ENCODE measurements around the gene HSD17B2.
A peak's percentile ranks its signal among the peaks of the same experiment; 100 is the strongest.

HSD17B2 gene

DNA sequence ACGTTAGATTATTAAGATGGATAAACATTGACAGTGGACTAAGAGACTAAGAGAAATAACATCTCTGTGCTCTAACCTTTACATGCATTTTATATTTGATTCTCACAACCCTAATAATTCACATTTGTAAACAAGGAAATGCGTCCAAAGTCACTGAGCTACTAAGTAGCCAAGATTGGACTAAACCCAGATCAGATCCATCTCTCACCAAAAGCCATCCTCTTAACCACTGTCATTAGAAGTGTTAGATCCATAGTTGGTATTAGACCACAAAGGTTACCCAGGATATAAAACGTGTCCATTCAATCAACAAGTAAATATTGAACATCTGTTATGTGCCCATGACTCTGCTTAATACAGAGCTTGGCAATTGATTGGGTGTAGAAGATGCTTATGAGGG lies 5.2 kb downstream of the HSD17B2 start:
- no peak for TF ChIP-seq CTCF (IDR thresholded peaks at IDR 0.05; ENCODE audit: low read depth, low read length)
- DNase-seq (ENCODE audit: low read depth in 2 of 2): no peak
- H3K4me3 ChIP-seq (replicated peaks in 1 of 2; ENCODE audit: low read depth in 2 of 2, low read length in 2 of 2): no peak overlapping the region

- H3K4me3 ChIP-seq (replicated peaks in 1 of 2; ENCODE audit: low read depth in 2 of 2, low read length in 2 of 2): no peak overlapping the region
- DNase-seq (ENCODE audit: low read depth in 2 of 2): no peak
- no peak for TF ChIP-seq CTCF (IDR thresholded peaks at IDR 0.05; ENCODE audit: low read depth, low read length)
Measured at GRCh38 chr16:82041542-82041941, 6.5 kb downstream of the HSD17B2 start.

- DNase-seq (ENCODE audit: low read depth in 2 of 2): no peak
- no peak for TF ChIP-seq CTCF (IDR thresholded peaks at IDR 0.05; ENCODE audit: low read depth, low read length)
- H3K4me3 ChIP-seq (replicated peaks in 1 of 2; ENCODE audit: low read depth in 2 of 2, low read length in 2 of 2): no peak overlapping the region
Measured at GRCh38 chr16:82042144-82042543, 7.1 kb downstream of the HSD17B2 start.

- TF ChIP-seq CTCF (IDR thresholded peaks at IDR 0.05; ENCODE audit: low read depth, low read length): no peak
- H3K4me3 ChIP-seq (replicated peaks in 1 of 2; ENCODE audit: low read depth in 2 of 2, low read length in 2 of 2): no peak overlapping the region
- DNase-seq (ENCODE audit: low read depth in 2 of 2): no peak
Measured at GRCh38 chr16:82042846-82043245, 7.8 kb downstream of the HSD17B2 start.

DNA sequence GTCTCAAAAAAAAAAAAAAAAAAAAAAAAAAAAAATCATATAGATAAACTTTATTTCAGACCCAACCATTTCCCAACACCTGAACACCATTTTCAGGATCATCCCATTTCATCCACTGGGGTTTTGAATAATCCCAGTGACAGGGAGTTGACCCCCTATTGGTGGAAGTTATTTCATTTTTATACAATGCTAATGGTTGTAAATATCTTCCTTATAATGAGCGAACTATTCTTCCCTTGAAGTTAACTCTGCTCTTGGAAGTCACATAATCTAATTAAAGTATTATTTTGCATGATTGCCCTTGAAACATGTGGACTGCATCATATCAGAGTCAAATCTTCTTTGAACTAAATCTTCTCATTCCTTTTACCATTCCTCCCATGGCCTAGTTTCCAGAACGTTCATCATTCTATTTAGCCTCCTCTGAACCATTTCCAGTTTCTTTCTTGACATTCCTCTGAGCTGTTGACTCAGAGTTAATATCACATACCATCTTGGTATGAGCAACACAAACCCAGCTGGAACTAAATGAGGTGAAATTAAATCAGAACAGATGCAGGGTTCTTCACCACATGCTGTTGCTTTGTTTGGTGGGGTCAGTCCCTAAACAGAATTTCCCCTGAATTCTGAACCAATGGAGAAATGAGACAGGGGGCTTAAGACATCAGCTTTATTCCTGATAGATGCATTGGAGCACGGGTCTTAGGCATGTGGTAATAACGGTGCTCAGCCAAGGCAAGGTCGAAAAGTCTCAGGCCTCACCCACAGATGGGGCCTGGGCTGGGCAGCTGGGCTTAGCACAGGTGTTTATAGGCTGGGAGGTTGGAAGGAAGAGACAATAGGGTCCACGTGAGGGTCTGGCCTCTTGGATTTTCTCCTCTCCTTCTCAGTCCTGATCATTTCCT lies 8.9 kb downstream of the HSD17B2 start:
- TF ChIP-seq CTCF (IDR thresholded peaks at IDR 0.05; ENCODE audit: low read depth, low read length): no peak
- peak; percentile 7 to 51 for DNase-seq (ENCODE audit: low read depth in 2 of 2)

DNA sequence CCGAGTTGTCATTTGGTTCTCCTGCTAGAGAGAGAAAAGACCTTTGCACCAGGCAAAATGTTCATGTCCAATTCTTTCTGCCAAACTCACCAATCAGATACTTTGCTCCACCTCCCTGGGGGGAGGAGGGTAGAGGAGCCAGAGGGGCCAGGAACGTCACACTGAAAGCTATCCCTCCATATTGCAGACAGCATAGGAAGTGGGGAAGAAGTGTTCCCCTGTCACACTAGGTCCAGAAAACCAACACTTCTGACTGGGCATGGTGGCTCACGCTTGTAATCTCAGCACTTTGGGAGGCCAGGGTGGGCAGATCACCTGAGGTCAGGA lies 9.5 kb downstream of the HSD17B2 start:
- H3K4me3 ChIP-seq (replicated peaks in 1 of 2; ENCODE audit: low read depth in 2 of 2, low read length in 2 of 2): no peak overlapping the region
- DNase-seq (ENCODE audit: low read depth in 2 of 2): no peak
- no peak for TF ChIP-seq CTCF (IDR thresholded peaks at IDR 0.05; ENCODE audit: low read depth, low read length)

More for the DNA sequence above, 8.9 kb downstream of the HSD17B2 start:
- H3K4me3 ChIP-seq (replicated peaks in 1 of 2; ENCODE audit: low read depth in 2 of 2, low read length in 2 of 2): no peak overlapping the region

All from cardiac fibroblast (primary cell).